Measurements from ENCODE around the gene ABCE1.

ABCE1 gene

GRCh38 chr4:145130130-145130529 lies 32.0 kb downstream of the ABCE1 start:
- Histone ChIP-seq H3K9me2 (replicated peaks; ENCODE audit: control insufficient read depth, low read length) (no peaks in the 10 kb centered on the region), H3K4me1 (ENCODE audit: control insufficient read depth, low read length) (peaks cover 18% of the 10 kb centered on the region), H3K36me3 (ENCODE audit: control insufficient read depth, low read length) (peaks cover 67% of the 10 kb centered on the region), H3K4me3 (ENCODE audit: low read length) (no peak overlapping the region), H3K79me2 (ENCODE audit: control insufficient read depth, low read length) (no peaks in the 10 kb centered on the region), H3K4me2 (ENCODE audit: low read length) (no peak overlapping the region), H3K27ac (ENCODE audit: low read depth, low read length) (no peak overlapping the region), H3K9me3 (ENCODE audit: control insufficient read depth, insufficient read depth, low read length) (no peaks in the 10 kb centered on the region), H4K20me1 (ENCODE audit: control insufficient read depth, insufficient read depth, low read depth, low read length) (no peaks in the 10 kb centered on the region), H3F3A (ENCODE audit: control insufficient read depth, insufficient read depth) (peaks cover 51% of the 10 kb centered on the region), H3K27me3 (ENCODE audit: control insufficient read depth, low read length) (no peaks in the 10 kb centered on the region)
- no peak for TF ChIP-seq CTCF (IDR thresholded peaks at IDR 0.05; ENCODE audit: low read depth, low read length, poor library complexity, severe bottlenecking)
- TF ChIP-seq EZH2phosphoT487 (IDR thresholded peaks at IDR 0.05; ENCODE audit: borderline replicate concordance, low read length): no peak

- H3K36me3 ChIP-seq (ENCODE audit: control insufficient read depth, low read length): peaks cover 64% of the 10 kb centered on the region
- H3K27ac ChIP-seq (ENCODE audit: low read depth, low read length): no peak overlapping the region
- no peaks in the 10 kb centered on the region for H3K27me3 ChIP-seq (ENCODE audit: control insufficient read depth, low read length)
- no peaks in the 10 kb centered on the region for H4K20me1 ChIP-seq (ENCODE audit: control insufficient read depth, insufficient read depth, low read depth, low read length)
- H3K9me3 ChIP-seq (ENCODE audit: control insufficient read depth, insufficient read depth, low read length): no peaks in the 10 kb centered on the region
- no peak overlapping the region for H3K4me2 ChIP-seq (ENCODE audit: low read length)
- H3K4me3 ChIP-seq (ENCODE audit: low read length): no peak overlapping the region
- H3K9me2 ChIP-seq (replicated peaks; ENCODE audit: control insufficient read depth, low read length): no peaks in the 10 kb centered on the region
- peaks cover 52% of the 10 kb centered on the region for H3F3A ChIP-seq (ENCODE audit: control insufficient read depth, insufficient read depth)
- H3K4me1 ChIP-seq (ENCODE audit: control insufficient read depth, low read length): peaks cover 18% of the 10 kb centered on the region
- H3K79me2 ChIP-seq (ENCODE audit: control insufficient read depth, low read length): no peaks in the 10 kb centered on the region
- TF ChIP-seq CTCF (IDR thresholded peaks at IDR 0.05; ENCODE audit: low read depth, low read length, poor library complexity, severe bottlenecking): no peak
- TF ChIP-seq EZH2phosphoT487 (IDR thresholded peaks at IDR 0.05; ENCODE audit: borderline replicate concordance, low read length): no peak
Measured at GRCh38 chr4:145130788-145131399, 32.8 kb downstream of the ABCE1 start.

DNA sequence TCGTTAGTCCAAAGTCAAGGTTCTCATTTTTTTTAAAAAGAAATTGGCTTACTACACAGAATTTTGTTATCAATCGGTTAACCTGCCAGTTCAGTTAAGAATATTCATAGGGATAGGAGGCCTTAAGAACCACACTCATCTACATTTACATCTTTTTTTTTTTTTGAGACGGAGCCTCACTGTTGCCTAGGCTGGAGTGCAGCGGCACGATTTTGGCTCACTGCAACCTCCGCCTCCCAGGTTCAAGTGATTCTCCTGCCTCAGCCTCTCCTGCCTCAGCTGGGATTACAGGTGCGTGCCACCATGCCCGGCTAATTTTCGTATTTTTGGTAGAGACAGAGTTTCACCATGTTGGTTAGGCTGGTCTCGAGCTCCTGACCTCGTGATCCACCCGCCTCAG lies 33.7 kb downstream of the ABCE1 start:
- no peaks in the 10 kb centered on the region for H4K20me1 ChIP-seq (ENCODE audit: control insufficient read depth, insufficient read depth, low read depth, low read length)
- no peak overlapping the region; the same call in 1 of the 2 replicates for H3K27ac ChIP-seq (ENCODE audit: low read depth, low read length)
- TF ChIP-seq EZH2phosphoT487 (IDR thresholded peaks at IDR 0.05; ENCODE audit: borderline replicate concordance, low read length) (no peak), CTCF (IDR thresholded peaks at IDR 0.05; ENCODE audit: low read depth, low read length, poor library complexity, severe bottlenecking) (no peak)
- no peaks in the 10 kb centered on the region for H3K79me2 ChIP-seq (ENCODE audit: control insufficient read depth, low read length)
- H3F3A ChIP-seq (ENCODE audit: control insufficient read depth, insufficient read depth): peaks cover 52% of the 10 kb centered on the region
- no peak overlapping the region for H3K4me2 ChIP-seq (ENCODE audit: low read length)
- H3K36me3 ChIP-seq (ENCODE audit: control insufficient read depth, low read length): peaks cover 59% of the 10 kb centered on the region
- H3K4me3 ChIP-seq (ENCODE audit: low read length): no peak overlapping the region
- no peaks in the 10 kb centered on the region for H3K9me3 ChIP-seq (ENCODE audit: control insufficient read depth, insufficient read depth, low read length)
- peaks cover 18% of the 10 kb centered on the region for H3K4me1 ChIP-seq (ENCODE audit: control insufficient read depth, low read length)
- no peaks in the 10 kb centered on the region for H3K27me3 ChIP-seq (ENCODE audit: control insufficient read depth, low read length)
- no peaks in the 10 kb centered on the region for H3K9me2 ChIP-seq (replicated peaks; ENCODE audit: control insufficient read depth, low read length)

Data from DOHH2 (cell line).